ENCODE measurements around the gene DARS1.
"Not testable (repeated sequence)": the region's sequence is repeated elsewhere in the genome, so short reads cannot be mapped to it uniquely, and the experiment has no call there.

The DARS1 gene

GRCh38 chr2:135942936-135943688 lies 42.3 kb downstream of the DARS1 start:
- DNase-seq = no peak

- peak in 1 of 5 donors; percentile 26 for DNase-seq
These were observed 48.9 kb downstream of the DARS1 start for GRCh38 chr2:135936524-135936923.

- DNase-seq = no peak
These were observed 49.5 kb downstream of the DARS1 start for GRCh38 chr2:135935914-135936313.

- peak in 1 of 5 donors; percentile 57 for DNase-seq
These were observed 53.5 kb downstream of the DARS1 start for GRCh38 chr2:135931776-135932443.

GRCh38 chr2:135926605-135927004 lies 58.8 kb downstream of the DARS1 start:
- no peak for DNase-seq

- DNase-seq = no peak
These were observed 59.9 kb downstream of the DARS1 start for GRCh38 chr2:135925571-135925970.

- peak in 2 of 5 donors; percentile 13 to 66 for DNase-seq
These were observed 69.2 kb downstream of the DARS1 start for GRCh38 chr2:135916207-135916606.

GRCh38 chr2:135914485-135914884 lies 70.9 kb downstream of the DARS1 start:
- no peak for DNase-seq

- DNase-seq = peak in 4 of 5 donors; percentile 9 to 65 (median 48)
These were observed 71.6 kb downstream of the DARS1 start for GRCh38 chr2:135913727-135914365.

- no peak for DNase-seq
These were observed 75.5 kb downstream of the DARS1 start for GRCh38 chr2:135909976-135910375.

- DNase-seq = no peak
These were observed 79.7 kb downstream of the DARS1 start for GRCh38 chr2:135905679-135906078.

- no peak for DNase-seq
These were observed 81.0 kb downstream of the DARS1 start for GRCh38 chr2:135904341-135904989.

- DNase-seq = no peak
These were observed 81.8 kb downstream of the DARS1 start for GRCh38 chr2:135903650-135904049.

GRCh38 chr2:135899567-135899966 lies 85.9 kb downstream of the DARS1 start:
- no peak for DNase-seq

- DNase-seq = no peak
These were observed 87.1 kb downstream of the DARS1 start for GRCh38 chr2:135898234-135898786.

GRCh38 chr2:135894930-135895329 lies 90.5 kb downstream of the DARS1 start:
- DNase-seq = no peak

GRCh38 chr2:135893374-135893794 lies 92.0 kb downstream of the DARS1 start:
- DNase-seq = no peak

- no peak for DNase-seq
These were observed 94.6 kb downstream of the DARS1 start for GRCh38 chr2:135890835-135891234.

GRCh38 chr2:135890149-135890548 lies 95.3 kb downstream of the DARS1 start:
- DNase-seq = no peak

GRCh38 chr2:135888587-135888986 lies 96.8 kb downstream of the DARS1 start:
- not testable (repeated sequence) for DNase-seq

- no peak for DNase-seq
These were observed 99.7 kb downstream of the DARS1 start for GRCh38 chr2:135885709-135886108.

GRCh38 chr2:135882415-135882814 lies 103.0 kb downstream of the DARS1 start:
- no peak for DNase-seq

GRCh38 chr2:135876770-135877169 lies 108.7 kb downstream of the DARS1 start:
- DNase-seq = not testable (repeated sequence)

Data from T-helper 1 cell (primary cell).